ENCODE data around the gene KIF12.

KIF12 gene

GRCh38 chr9:114125476-114126013, 26.5 kb upstream of the KIF12 start:
- Histone ChIP-seq H3K9ac (ENCODE audit: low read length) (no peak overlapping the region), H2BK120ac (ENCODE audit: low read depth, low read length) (no peak overlapping the region), H3K14ac (ENCODE audit: low read length in 2 of 2) (no peak overlapping the region), H4K91ac (ENCODE audit: low read length) (no peak overlapping the region), H3K36me3 (ENCODE audit: control insufficient read depth in 1 of 2, insufficient read depth in 2 of 2, low read depth in 1 of 2, low read length in 2 of 2) (no peaks in the 10 kb centered on the region), H2BK15ac (ENCODE audit: low read depth, poor library complexity, severe bottlenecking) (no peak overlapping the region), H2AFZ (ENCODE audit: low read depth, low read length) (no peak overlapping the region), H3K79me1 (replicated peaks; ENCODE audit: low read length, poor library complexity, severe bottlenecking) (no peaks in the 10 kb centered on the region), H3K27ac (ENCODE audit: low read length, poor library complexity, severe bottlenecking) (no peak overlapping the region), H3K9me3 (ENCODE audit: control insufficient read depth, low read length) (peaks cover 15% of the 10 kb centered on the region), H3K4ac (ENCODE audit: low read depth in 1 of 2, low read length in 2 of 2) (no peak overlapping the region), H2BK12ac (ENCODE audit: low read length in 2 of 2) (no peak overlapping the region), H3K4me1 (ENCODE audit: control insufficient read depth, insufficient read depth, low read depth, low read length) (no peaks in the 10 kb centered on the region), H4K8ac (ENCODE audit: low read length) (no peak overlapping the region), H3K4me3 (ENCODE audit: insufficient read depth in 1 of 2, low read depth in 1 of 2, low read length in 2 of 2) (no peak overlapping the region), H2AK5ac (ENCODE audit: low read length, severe bottlenecking) (no peak overlapping the region), H2BK5ac (ENCODE audit: low read depth, low read length, poor library complexity, severe bottlenecking) (no peak overlapping the region), H3K18ac (ENCODE audit: low read depth in 1 of 2, low read length in 2 of 2) (no peak overlapping the region), H3K23ac (ENCODE audit: low read length in 2 of 2) (no peak overlapping the region), H3K27me3 (ENCODE audit: control insufficient read depth in 1 of 2, insufficient read depth in 1 of 2, low read length in 2 of 2) (peaks cover 15 to 49% of the 10 kb centered on the region in 2 experiments), H3K4me2 (ENCODE audit: low read length, poor library complexity, severe bottlenecking) (no peak overlapping the region)
- WGBS: 93% methylated on average over 10 of the region's 10 CpGs
- DNase-seq: no peak

- Histone ChIP-seq H3K14ac (ENCODE audit: low read length in 2 of 2) (no peak overlapping the region), H3K4ac (ENCODE audit: low read depth in 1 of 2, low read length in 2 of 2) (no peak overlapping the region), H3K18ac (ENCODE audit: low read depth in 1 of 2, low read length in 2 of 2) (no peak overlapping the region), H3K9me3 (ENCODE audit: control insufficient read depth, low read length) (peaks cover 15% of the 10 kb centered on the region), H3K27me3 (ENCODE audit: control insufficient read depth in 1 of 2, insufficient read depth in 1 of 2, low read length in 2 of 2) (peaks cover 17 to 49% of the 10 kb centered on the region in 2 experiments), H2AFZ (ENCODE audit: low read depth, low read length) (no peak overlapping the region), H3K27ac (ENCODE audit: low read length, poor library complexity, severe bottlenecking) (no peak overlapping the region), H3K4me2 (ENCODE audit: low read length, poor library complexity, severe bottlenecking) (no peak overlapping the region), H4K91ac (ENCODE audit: low read length) (no peak overlapping the region), H2AK5ac (ENCODE audit: low read length, severe bottlenecking) (no peak overlapping the region), H4K8ac (ENCODE audit: low read length) (no peak overlapping the region), H3K9ac (ENCODE audit: low read length) (no peak overlapping the region), H2BK5ac (ENCODE audit: low read depth, low read length, poor library complexity, severe bottlenecking) (no peak overlapping the region), H3K4me3 (ENCODE audit: insufficient read depth in 1 of 2, low read depth in 1 of 2, low read length in 2 of 2) (no peak overlapping the region), H2BK120ac (ENCODE audit: low read depth, low read length) (no peak overlapping the region), H3K4me1 (ENCODE audit: control insufficient read depth, insufficient read depth, low read depth, low read length) (no peaks in the 10 kb centered on the region), H2BK12ac (ENCODE audit: low read length in 2 of 2) (no peak overlapping the region), H3K23ac (ENCODE audit: low read length in 2 of 2) (no peak overlapping the region), H3K79me1 (replicated peaks; ENCODE audit: low read length, poor library complexity, severe bottlenecking) (no peaks in the 10 kb centered on the region), H2BK15ac (ENCODE audit: low read depth, poor library complexity, severe bottlenecking) (no peak overlapping the region), H3K36me3 (ENCODE audit: control insufficient read depth in 1 of 2, insufficient read depth in 2 of 2, low read depth in 1 of 2, low read length in 2 of 2) (no peaks in the 10 kb centered on the region)
- 90% methylated on average over 10 of the region's 13 CpGs for WGBS
- no peak for DNase-seq
Measured at GRCh38 chr9:114124666-114125475, 25.8 kb upstream of the KIF12 start.

GRCh38 chr9:114124138-114124537, 25.0 kb upstream of the KIF12 start:
- H2AK5ac ChIP-seq (ENCODE audit: low read length, severe bottlenecking): no peak overlapping the region
- no peak overlapping the region for H3K9ac ChIP-seq (ENCODE audit: low read length)
- H3K9me3 ChIP-seq (ENCODE audit: control insufficient read depth, low read length): peaks cover 15% of the 10 kb centered on the region
- no peak overlapping the region for H3K23ac ChIP-seq (ENCODE audit: low read length in 2 of 2)
- WGBS: 42% methylated on average over 1 of the region's 1 CpG
- DNase-seq: no peak
- H3K27me3 ChIP-seq (ENCODE audit: control insufficient read depth in 1 of 2, insufficient read depth in 1 of 2, low read length in 2 of 2): peaks cover 19 to 46% of the 10 kb centered on the region in 2 experiments
- no peak overlapping the region for H3K14ac ChIP-seq (ENCODE audit: low read length in 2 of 2)
- H3K36me3 ChIP-seq (ENCODE audit: control insufficient read depth in 1 of 2, insufficient read depth in 2 of 2, low read depth in 1 of 2, low read length in 2 of 2): no peaks in the 10 kb centered on the region
- no peak overlapping the region for H4K91ac ChIP-seq (ENCODE audit: low read length)
- no peaks in the 10 kb centered on the region for H3K79me1 ChIP-seq (replicated peaks; ENCODE audit: low read length, poor library complexity, severe bottlenecking)
- H2BK120ac ChIP-seq (ENCODE audit: low read depth, low read length): no peak overlapping the region
- no peak overlapping the region for H3K4me3 ChIP-seq (ENCODE audit: insufficient read depth in 1 of 2, low read depth in 1 of 2, low read length in 2 of 2)
- no peak overlapping the region for H2BK12ac ChIP-seq (ENCODE audit: low read length in 2 of 2)
- no peak overlapping the region for H2AFZ ChIP-seq (ENCODE audit: low read depth, low read length)
- no peak overlapping the region for H3K27ac ChIP-seq (ENCODE audit: low read length, poor library complexity, severe bottlenecking)
- no peak overlapping the region for H3K4ac ChIP-seq (ENCODE audit: low read depth in 1 of 2, low read length in 2 of 2)
- H4K8ac ChIP-seq (ENCODE audit: low read length): no peak overlapping the region
- no peak overlapping the region for H2BK15ac ChIP-seq (ENCODE audit: low read depth, poor library complexity, severe bottlenecking)
- no peak overlapping the region for H3K4me2 ChIP-seq (ENCODE audit: low read length, poor library complexity, severe bottlenecking)
- H3K4me1 ChIP-seq (ENCODE audit: control insufficient read depth, insufficient read depth, low read depth, low read length): no peaks in the 10 kb centered on the region
- H3K18ac ChIP-seq (ENCODE audit: low read depth in 1 of 2, low read length in 2 of 2): no peak overlapping the region
- no peak overlapping the region for H2BK5ac ChIP-seq (ENCODE audit: low read depth, low read length, poor library complexity, severe bottlenecking)

GRCh38 chr9:114123031-114123977, 24.2 kb upstream of the KIF12 start:
- no peak overlapping the region for H2AFZ ChIP-seq (ENCODE audit: low read depth, low read length)
- no peak overlapping the region for H4K91ac ChIP-seq (ENCODE audit: low read length)
- peaks cover 27 to 52% of the 10 kb centered on the region in 2 experiments for H3K27me3 ChIP-seq (ENCODE audit: control insufficient read depth in 1 of 2, insufficient read depth in 1 of 2, low read length in 2 of 2)
- H3K4me2 ChIP-seq (ENCODE audit: low read length, poor library complexity, severe bottlenecking): no peak overlapping the region
- H2BK5ac ChIP-seq (ENCODE audit: low read depth, low read length, poor library complexity, severe bottlenecking): no peak overlapping the region
- H4K8ac ChIP-seq (ENCODE audit: low read length): no peak overlapping the region
- no peak overlapping the region for H3K18ac ChIP-seq (ENCODE audit: low read depth in 1 of 2, low read length in 2 of 2)
- no peak overlapping the region for H2BK120ac ChIP-seq (ENCODE audit: low read depth, low read length)
- H2AK5ac ChIP-seq (ENCODE audit: low read length, severe bottlenecking): no peak overlapping the region
- H3K4ac ChIP-seq (ENCODE audit: low read depth in 1 of 2, low read length in 2 of 2): no peak overlapping the region
- no peak overlapping the region for H3K4me3 ChIP-seq (ENCODE audit: insufficient read depth in 1 of 2, low read depth in 1 of 2, low read length in 2 of 2)
- no peak overlapping the region for H3K14ac ChIP-seq (ENCODE audit: low read length in 2 of 2)
- no peaks in the 10 kb centered on the region for H3K36me3 ChIP-seq (ENCODE audit: control insufficient read depth in 1 of 2, insufficient read depth in 2 of 2, low read depth in 1 of 2, low read length in 2 of 2)
- peaks cover 15% of the 10 kb centered on the region for H3K9me3 ChIP-seq (ENCODE audit: control insufficient read depth, low read length)
- H3K23ac ChIP-seq (ENCODE audit: low read length in 2 of 2): no peak overlapping the region
- no peak overlapping the region for H3K27ac ChIP-seq (ENCODE audit: low read length, poor library complexity, severe bottlenecking)
- 91% methylated on average over 9 of the region's 9 CpGs for WGBS
- no peaks in the 10 kb centered on the region for H3K4me1 ChIP-seq (ENCODE audit: control insufficient read depth, insufficient read depth, low read depth, low read length)
- H2BK15ac ChIP-seq (ENCODE audit: low read depth, poor library complexity, severe bottlenecking): no peak overlapping the region
- no peak overlapping the region for H2BK12ac ChIP-seq (ENCODE audit: low read length in 2 of 2)
- H3K79me1 ChIP-seq (replicated peaks; ENCODE audit: low read length, poor library complexity, severe bottlenecking): no peaks in the 10 kb centered on the region
- H3K9ac ChIP-seq (ENCODE audit: low read length): no peak overlapping the region
- DNase-seq: no peak

Measured in mesenchymal stem cell (in vitro differentiated cells and primary cell).